IMR-90 (cell line): ENCODE results near the gene LRRC4. TPM values are rescaled to one million over a fixed set of nuclear protein-coding genes. Genes with fewer than 3 reads are reported as not detected.

Source experiments
- ATAC-seq: fragments of 200-7000 bp; cut with Tn5 transposase; 2 replicates; pipeline ENCODE4 v1.9.1; 2020; ENCODE audit warnings: low read depth, mild to moderate bottlenecking, moderate library complexity
- BruUV-seq: library from RNA; stranded (reverse); fragments of 400-500 nt; replicated peaks from 2 replicates; lab custom pipeline; 2021; lab: Mats Ljungman, UMichigan
- CTCF ChIA-PET: fragments of 300-600 bp; formaldehyde crosslinking; extraction: SDS; loops from one replicate; lab custom pipeline; 2021; ENCODE audit warnings: antibody characterized with exemption; lab: Yijun Ruan, JAX
- POLR2A ChIA-PET: fragments of 300-600 bp; sonication (Branson Sonifier 250); formaldehyde crosslinking; loops from one replicate; lab custom pipeline; 2022; ENCODE audit warnings: antibody characterized with exemption; ENCODE audit not compliant: unreplicated experiment; lab: Charles Lee
- DNase-seq: peaks from one replicate; pipeline ENCODE4 v3.0.0; 2013
- H2AFZ ChIP-seq: replicated peaks from 2 replicates; pipeline ENCODE3; 2013; ENCODE audit warnings: low read length, mild to moderate bottlenecking; ENCODE audit not compliant: poor library complexity
- H2AK5ac ChIP-seq: 2 replicates; pipeline ENCODE4 v1.6.1; 2013; ENCODE audit warnings: low read depth, low read length, inconsistent platforms
- H2AK9ac ChIP-seq: replicated peaks from 2 replicates; pipeline ENCODE3; 2013; ENCODE audit warnings: mild to moderate bottlenecking, low read depth, low read length, moderate library complexity; ENCODE audit not compliant: poor library complexity
- H2BK120ac ChIP-seq: 2 replicates; pipeline ENCODE4 v1.6.1; 2013; ENCODE audit warnings: low read depth, low read length, inconsistent platforms
- H2BK15ac ChIP-seq: 3 replicates; pipeline ENCODE4 v1.6.1; 2013; ENCODE audit warnings: low read depth, low read length, inconsistent platforms
- H2BK20ac ChIP-seq: 2 replicates; pipeline ENCODE4 v1.6.1; 2013; ENCODE audit warnings: low read depth, mild to moderate bottlenecking, inconsistent platforms, low read length, moderate library complexity
- H2BK5ac ChIP-seq: 2 replicates; pipeline ENCODE4 v1.6.1; 2013; ENCODE audit warnings: mild to moderate bottlenecking, low read depth, low read length, inconsistent platforms; ENCODE audit not compliant: poor library complexity, severe bottlenecking
- H3K14ac ChIP-seq: replicated peaks from 2 replicates; pipeline ENCODE4 v1.6.1; 2013; ENCODE audit warnings: low read depth, low read length, inconsistent platforms
- H3K18ac ChIP-seq: 2 replicates; pipeline ENCODE4 v1.6.1; 2013; ENCODE audit warnings: low read depth, low read length, control low read depth
- H3K23ac ChIP-seq: 2 replicates; pipeline ENCODE4 v1.6.1; 2013; ENCODE audit warnings: low read depth, low read length, inconsistent platforms
- H3K27ac ChIP-seq: 2 replicates; pipeline ENCODE4 v1.5.1; 2013; ENCODE audit warnings: mild to moderate bottlenecking, control low read depth, low read length; ENCODE audit not compliant: insufficient read depth
- H3K27me3 ChIP-seq: 2 replicates; pipeline ENCODE4 v1.6.1; 2013; ENCODE audit warnings: low read length; ENCODE audit not compliant: control insufficient read depth, insufficient read depth
- H3K36me3 ChIP-seq: 2 replicates; pipeline ENCODE4 v1.6.1; 2013; ENCODE audit warnings: low read length, mixed read lengths; ENCODE audit not compliant: control insufficient read depth, insufficient read depth
- H3K4ac ChIP-seq: 2 replicates; pipeline ENCODE4 v1.6.1; 2013; ENCODE audit warnings: low read depth, low read length, inconsistent platforms
- H3K4me1 ChIP-seq: 2 replicates; pipeline ENCODE4 v1.6.1; 2013; ENCODE audit warnings: low read length, mixed read lengths; ENCODE audit not compliant: control insufficient read depth, insufficient read depth
- H3K4me2 ChIP-seq: 2 replicates; pipeline ENCODE4 v1.6.1; 2013; ENCODE audit warnings: low read depth, mild to moderate bottlenecking, control low read depth, low read length, moderate library complexity
- H3K4me3 ChIP-seq: 2 replicates; pipeline ENCODE4 v1.5.1; 2013; ENCODE audit warnings: low read depth, mild to moderate bottlenecking, control low read depth, low read length, moderate library complexity; ENCODE audit not compliant: insufficient read depth
- H3K56ac ChIP-seq: 2 replicates; pipeline ENCODE4 v1.6.1; 2013; ENCODE audit warnings: low read length, inconsistent platforms; ENCODE audit not compliant: insufficient read depth; ENCODE audit errors: extremely low read depth
- H3K79me1 ChIP-seq, 2 experiments: 2 replicates each; pipeline ENCODE4 v1.6.1; 2013; ENCODE audit warnings: low read length in 2 of 2, inconsistent platforms in 1 of 2, low read depth in 1 of 2
- H3K9ac ChIP-seq: 2 replicates; pipeline ENCODE4 v1.6.1; 2013; ENCODE audit warnings: low read depth, low read length, control low read depth
- H3K9me1 ChIP-seq: 2 replicates; pipeline ENCODE4 v1.6.1; 2013; ENCODE audit warnings: low read length, inconsistent platforms; ENCODE audit not compliant: insufficient read depth
- H3K9me3 ChIP-seq: 2 replicates; pipeline ENCODE4 v1.6.1; 2013; ENCODE audit warnings: low read length; ENCODE audit not compliant: control insufficient read depth, insufficient read depth
- H4K20me1 ChIP-seq: 2 replicates; pipeline ENCODE4 v1.6.1; 2013; ENCODE audit warnings: low read length, inconsistent platforms; ENCODE audit not compliant: insufficient read depth
- H4K5ac ChIP-seq: 2 replicates; pipeline ENCODE4 v1.6.1; 2013; ENCODE audit warnings: mild to moderate bottlenecking, low read depth, low read length, control low read depth
- H4K8ac ChIP-seq, 2 experiments: 2 replicates each; pipeline ENCODE4 v1.6.1; 2013; ENCODE audit warnings: low read depth in 2 of 2, low read length in 2 of 2, control low read depth in 1 of 2, inconsistent platforms in 1 of 2
- H4K91ac ChIP-seq: 2 replicates; pipeline ENCODE4 v1.6.1; 2013; ENCODE audit warnings: low read depth, low read length, inconsistent platforms; ENCODE audit not compliant: insufficient read depth
- BHLHE40 ChIP-seq: fragments of 150-350 bp; IDR thresholded peaks from 2 replicates; pipeline ENCODE4 v1.6.1; 2016; ENCODE audit warnings: mild to moderate bottlenecking, low read depth, low read length
- CEBPB ChIP-seq: IDR thresholded peaks from 2 replicates; pipeline ENCODE4 v1.6.1; 2012; ENCODE audit warnings: low read depth, low read length, improper control_type of control experiment
- CHD1 ChIP-seq: IDR thresholded peaks from 2 replicates; pipeline ENCODE4 v1.6.1; 2012; ENCODE audit warnings: low read depth, low read length, improper control_type of control experiment
- FOS ChIP-seq: fragments of 150-350 bp; IDR thresholded peaks from 2 replicates; pipeline ENCODE4 v1.6.1; 2016; ENCODE audit warnings: low read depth, low read length
- MAZ ChIP-seq: IDR thresholded peaks from 2 replicates; pipeline ENCODE4 v1.6.1; 2012; ENCODE audit warnings: low read depth, mild to moderate bottlenecking, low read length, improper control_type of control experiment, moderate library complexity, borderline replicate concordance
- MXI1 ChIP-seq: IDR thresholded peaks from 2 replicates; pipeline ENCODE4 v1.6.1; 2012; ENCODE audit warnings: low read depth, mild to moderate bottlenecking, low read length, moderate library complexity, borderline replicate concordance
- NFE2L2 ChIP-seq: fragments of 150-350 bp; IDR thresholded peaks from 2 replicates; pipeline ENCODE4 v1.6.1; 2016; ENCODE audit warnings: low read depth, mild to moderate bottlenecking, low read length
- POLR2A ChIP-seq: IDR thresholded peaks from 2 replicates; pipeline ENCODE4 v1.6.1; 2012; ENCODE audit warnings: mild to moderate bottlenecking, low read depth, low read length
- RAD21 ChIP-seq: IDR thresholded peaks from 2 replicates; pipeline ENCODE4 v1.6.1; 2012; ENCODE audit warnings: low read length, improper control_type of control experiment
- WGBS, 2 experiments: methylation state at CpG; one replicate each; pipeline versions ENCODE4 v1.1.5 to v1.1.7; 2013; ENCODE audit warnings: missing lambda C conversion rate in 2 of 2; ENCODE audit not compliant: insufficient read length in 1 of 2; ENCODE audit errors: extremely low coverage in 2 of 2; 5-methylcytosine and 5-hydroxymethylcytosine counted together
- dilution Hi-C: fragments of 300-500 bp; cut with HindIII; formaldehyde crosslinking; loops from one replicate; pipeline ENCODE4 v1.14.3; 2018; ENCODE audit warnings: low sequenced_read_pairs; ENCODE audit not compliant: unreplicated experiment
- in situ Hi-C: fragments of 300-500 bp; cut with MboI; formaldehyde crosslinking; loops from 3 replicates; pipeline ENCODE4 v1.14.3; 2019; ENCODE audit warnings: low sequenced_read_pairs, inconsistent platforms, mixed read lengths
- intact Hi-C: fragments of 100-400 bp; cut with micrococcal nuclease; formaldehyde crosslinking; loops from 2 replicates; pipeline ENCODE4 v1.10.0; 2022
- polyA plus RNA-seq, 3 experiments: library from polyadenylated mRNA; depleted of rRNA; stranded (reverse); fragments of >200 nt; gene quantifications; 2 replicates each; pipeline ENCODE4 v1.2.3, GENCODE V29; 2012; ENCODE audit warnings: low replicate concordance in 1 of 3
- total RNA-seq: library from RNA; depleted of rRNA; stranded (reverse); fragments of >200 nt; gene quantifications from 2 replicates; pipeline ENCODE4 v1.2.3, GENCODE V29; 2012
- TF ChIP-seq, protein P1 (sequence below): conservative IDR thresholded peaks from 2 replicates; pipeline ENCODE4 v1.5.1; 2012; ENCODE audit warnings: mild to moderate bottlenecking, low read depth, low read length, improper control_type of control experiment

The LRRC4 gene
- total and polyA plus RNA-seq, 2 of the 4 experiments (the other 2 are of a cell fraction) = 0.54 to 0.55 TPM

- dilution Hi-C loops (no loop called here), in situ Hi-C loops (no loop called here), intact Hi-C loops (no loop called here)
- H4K5ac ChIP-seq = no peak overlapping the region
- H3K23ac ChIP-seq = no peak overlapping the region
- H2BK5ac ChIP-seq = no peak overlapping the region
- H3K27ac ChIP-seq = no peak overlapping the region
- H4K8ac ChIP-seq = no peak overlapping the region
- CTCF ChIA-PET = interaction anchor here (1.5 kb wide), 1 partner anchor 20 kb away, joined by 3 read pairs; no protein-coding TSS in a partner anchor
- H3K27me3 ChIP-seq = no peaks in the 10 kb centered on the region
- TF ChIP-seq BHLHE40 (no peak), CEBPB (no peak), MAZ (no peak), POLR2A (no peak), RAD21 (no peak), FOS (no peak), MXI1 (no peak), CHD1 (no peak), NFE2L2 (no peak)
- TF ChIP-seq, protein P1, sequence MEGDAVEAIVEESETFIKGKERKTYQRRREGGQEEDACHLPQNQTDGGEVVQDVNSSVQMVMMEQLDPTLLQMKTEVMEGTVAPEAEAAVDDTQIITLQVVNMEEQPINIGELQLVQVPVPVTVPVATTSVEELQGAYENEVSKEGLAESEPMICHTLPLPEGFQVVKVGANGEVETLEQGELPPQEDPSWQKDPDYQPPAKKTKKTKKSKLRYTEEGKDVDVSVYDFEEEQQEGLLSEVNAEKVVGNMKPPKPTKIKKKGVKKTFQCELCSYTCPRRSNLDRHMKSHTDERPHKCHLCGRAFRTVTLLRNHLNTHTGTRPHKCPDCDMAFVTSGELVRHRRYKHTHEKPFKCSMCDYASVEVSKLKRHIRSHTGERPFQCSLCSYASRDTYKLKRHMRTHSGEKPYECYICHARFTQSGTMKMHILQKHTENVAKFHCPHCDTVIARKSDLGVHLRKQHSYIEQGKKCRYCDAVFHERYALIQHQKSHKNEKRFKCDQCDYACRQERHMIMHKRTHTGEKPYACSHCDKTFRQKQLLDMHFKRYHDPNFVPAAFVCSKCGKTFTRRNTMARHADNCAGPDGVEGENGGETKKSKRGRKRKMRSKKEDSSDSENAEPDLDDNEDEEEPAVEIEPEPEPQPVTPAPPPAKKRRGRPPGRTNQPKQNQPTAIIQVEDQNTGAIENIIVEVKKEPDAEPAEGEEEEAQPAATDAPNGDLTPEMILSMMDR = no peak
- H3K9me1 ChIP-seq = peaks cover 32% of the 10 kb centered on the region
- no peak overlapping the region for H2AK5ac ChIP-seq
- POLR2A ChIA-PET = no interaction called here
- H2AFZ ChIP-seq = no peak overlapping the region
- no peak overlapping the region for H3K4ac ChIP-seq
- no peak overlapping the region for H3K18ac ChIP-seq
- peaks cover 50% of the 10 kb centered on the region for H4K20me1 ChIP-seq
- H2AK9ac ChIP-seq = no peak overlapping the region
- no peak for ATAC-seq
- no peak overlapping the region for H3K4me3 ChIP-seq
- peaks cover 17% of the 10 kb centered on the region for H3K36me3 ChIP-seq
- no peak overlapping the region for H2BK20ac ChIP-seq
- H2BK15ac ChIP-seq = no peak overlapping the region
- 100% methylated on average over 1 of the region's 5 CpGs; no CpG with 5 or more reads in 1 of the 2 experiments for WGBS, 2 experiments
- no peak overlapping the region for H3K4me2 ChIP-seq
- no peak overlapping the region for H3K9ac ChIP-seq
- BruUV-seq = no TSS peak
- H2BK120ac ChIP-seq = no peak overlapping the region
- no peak for DNase-seq
- peaks cover 43 to 81% of the 10 kb centered on the region in 2 experiments for H3K79me1 ChIP-seq
- no peak overlapping the region for H3K56ac ChIP-seq
- no peaks in the 10 kb centered on the region for H3K9me3 ChIP-seq
- peaks cover 15% of the 10 kb centered on the region for H3K4me1 ChIP-seq
- no peak overlapping the region for H4K91ac ChIP-seq
- H3K14ac ChIP-seq = no peak overlapping the region
These were observed 37.2 kb downstream of the LRRC4 start for GRCh38 chr7:127993987-127994386.
